ENCODE results near the gene GPBAR1. TPM values are rescaled to one million over a fixed set of nuclear protein-coding genes. Genes with fewer than 3 reads are reported as not detected.

Gene GPBAR1
- total RNA-seq, 2 experiments from 2014 or later, result 0.16 to 0.45 TPM

- POLR2A ChIA-PET, result interaction anchor here (0.7 to 9.4 kb wide), 4 partner anchors 8 to 93 kb away, joined by 3 to 97 read pairs (median 22); no protein-coding TSS in a partner anchor
- H3K9me3 Mint-ChIP-seq, result no peaks in the 10 kb centered on the region
Measured at GRCh38 chr2:218274586-218274985, 13.8 kb downstream of the GPBAR1 start.

GRCh38 chr2:218275371-218276072 lies 14.7 kb downstream of the GPBAR1 start:
- DNase-seq (no peak), ATAC-seq (no peak)
- CTCF ChIA-PET, result interaction anchor here (1.0 to 8.2 kb wide), 10 partner anchors 9 to 91 kb away, joined by 3 to 161 read pairs (median 4); partner anchors contain the start of genes CATIP and TMBIM1
- H3K4me1 Mint-ChIP-seq (ENCODE audit: low read depth), result peaks cover 21% of the 10 kb centered on the region
- H3K9me3 Mint-ChIP-seq, result no peaks in the 10 kb centered on the region
- no peak overlapping the region for H3K4me3 Mint-ChIP-seq
- intact Hi-C loops (cut with micrococcal nuclease), result no loop called here
- TF ChIP-seq CTCF (IDR thresholded peaks at IDR 0.05), result no peak
- peaks cover 26% of the 10 kb centered on the region for H3K36me3 Mint-ChIP-seq (ENCODE audit: low read depth)
- POLR2A ChIA-PET, result interaction anchor here (0.7 to 9.4 kb wide), 6 partner anchors 9 to 121 kb away, joined by 3 to 97 read pairs (median 4); no protein-coding TSS in a partner anchor
- H3K27me3 Mint-ChIP-seq, result no peaks in the 10 kb centered on the region
- peak overlapping the region; percentile 39 for H3K27ac Mint-ChIP-seq

More at GRCh38 chr2:218274586-218274985, 13.8 kb downstream of the GPBAR1 start:
- Mint-ChIP-seq H3K27me3 (no peaks in the 10 kb centered on the region), H3K4me3 (no peak overlapping the region), H3K4me1 (ENCODE audit: low read depth) (peaks cover 20% of the 10 kb centered on the region), H3K27ac (peak overlapping the region; percentile 39), H3K36me3 (ENCODE audit: low read depth) (peaks cover 21% of the 10 kb centered on the region)
- no peak for ATAC-seq
- CTCF ChIA-PET, result interaction anchor here (1.0 to 8.2 kb wide), 8 partner anchors 9 to 90 kb away, joined by 3 to 161 read pairs (median 4); partner anchors contain the start of gene TMBIM1
- no peak for TF ChIP-seq CTCF (IDR thresholded peaks at IDR 0.05)
- intact Hi-C loops (cut with micrococcal nuclease), result no loop called here
- DNase-seq, result no peak

GRCh38 chr2:218276986-218277755 lies 16.4 kb downstream of the GPBAR1 start:
- Mint-ChIP-seq H3K4me1 (ENCODE audit: low read depth) (peaks cover 9% of the 10 kb centered on the region), H3K36me3 (ENCODE audit: low read depth) (peaks cover 29% of the 10 kb centered on the region)

GRCh38 chr2:218277921-218278320 lies 17.1 kb downstream of the GPBAR1 start:
- Mint-ChIP-seq H3K27me3 (no peaks in the 10 kb centered on the region), H3K4me3 (no peak overlapping the region), H3K27ac (peak overlapping the region; percentile 54), H3K4me1 (ENCODE audit: low read depth) (peaks cover 7% of the 10 kb centered on the region), H3K36me3 (ENCODE audit: low read depth) (peaks cover 29% of the 10 kb centered on the region), H3K9me3 (no peaks in the 10 kb centered on the region)
- intact Hi-C loops (cut with micrococcal nuclease), result no loop called here
- CTCF ChIA-PET, result interaction anchor here (1.6 kb wide), 1 partner anchor 13 kb away, joined by 4 read pairs; no protein-coding TSS in a partner anchor
- ATAC-seq (no peak), DNase-seq (no peak)
- no peak for TF ChIP-seq CTCF (IDR thresholded peaks at IDR 0.05)
- POLR2A ChIA-PET, result interaction anchor here (9.4 kb wide), 1 partner anchor 12 kb away, joined by 39 read pairs; no protein-coding TSS in a partner anchor

More at GRCh38 chr2:218276986-218277755, 16.4 kb downstream of the GPBAR1 start:
- POLR2A ChIA-PET, result interaction anchor here (7.7 to 9.4 kb wide), 2 partner anchors 8 to 13 kb away, joined by 39 to 97 read pairs; no protein-coding TSS in a partner anchor
- Mint-ChIP-seq H3K9me3 (no peaks in the 10 kb centered on the region), H3K4me3 (no peak overlapping the region), H3K27ac (peak overlapping the region; percentile 54), H3K27me3 (no peaks in the 10 kb centered on the region)
- intact Hi-C loops (cut with micrococcal nuclease), result no loop called here
- no peak for TF ChIP-seq CTCF (IDR thresholded peaks at IDR 0.05)
- DNase-seq (no peak), ATAC-seq (no peak)
- CTCF ChIA-PET, result interaction anchor here (7.5 to 8.2 kb wide), 2 partner anchors 7 to 16 kb away, joined by 125 to 161 read pairs; partner anchors contain the start of gene TMBIM1

All from activated CD8-positive, alpha-beta T cell treated with anti-CD3 and anti-CD28 coated beads for 36 hours (primary cell).